ENCODE results near the gene SRD5A3.

- TF ChIP-seq GATA2 (IDR thresholded peaks at IDR 0.05; ENCODE audit: low read depth, low read length), result no peak
- no peak for TF ChIP-seq GATA3 (IDR thresholded peaks at IDR 0.05; ENCODE audit: low read depth, low read length)
These were observed 53.5 kb downstream of the SRD5A3 start for GRCh38 chr4:55399581-55399980.
